HCT116 (cell line): ENCODE results near the gene HGF. TPM values are rescaled to one million over a fixed set of nuclear protein-coding genes. Genes with fewer than 3 reads are reported as not detected.

Experiments used
- ATAC-seq: fragments of 200-7000 bp; cut with Tn5 transposase; 2 replicates; pipeline ENCODE4 v1.9.1; 2020; ENCODE audit warnings: mild to moderate bottlenecking, moderate library complexity
- BruUV-seq: library from RNA; stranded (reverse); fragments of 400-500 nt; replicated peaks from 2 replicates; lab custom pipeline; 2021; lab: Mats Ljungman, UMichigan
- CTCF ChIA-PET: fragments of 300-600 bp; sonication (Branson Sonifier 250); formaldehyde crosslinking; loops from one replicate; lab custom pipeline; 2021; ENCODE audit warnings: antibody characterized with exemption; lab: Charles Lee
- POLR2A ChIA-PET: fragments of 300-600, 350-600 bp; sonication (Branson Sonifier 250); formaldehyde crosslinking; loops from one replicate; lab custom pipeline; 2021; ENCODE audit warnings: antibody characterized with exemption; lab: Charles Lee
- RAD21 ChIA-PET, 2 experiments: fragments of 300-600 bp; sonication (Branson Sonifier 250); formaldehyde crosslinking; loops; one replicate each; lab custom pipeline; 2023; ENCODE audit warnings: low total read pairs in 2 of 2; ENCODE audit not compliant: uncharacterized antibody in 2 of 2, unreplicated experiment in 2 of 2, low non-redundant PET in 1 of 2; lab: Charles Lee
- DNase-seq: peaks from one replicate; pipeline ENCODE4 v3.0.0-alpha.2; 2010; ENCODE audit warnings: low read depth, low spot score
- H2AFZ ChIP-seq: fragments of 200-600 bp; shearing (Covaris generic), sonication (generic); 2 replicates; pipeline ENCODE4 v1.6.1; 2017; ENCODE audit warnings: low read depth, mixed run types, mixed read lengths, antibody characterized with exemption, low read length; ENCODE audit not compliant: poor library complexity, severe bottlenecking
- H3K27ac ChIP-seq: 2 replicates; pipeline ENCODE4 v1.5.1; 2012; ENCODE audit warnings: low read depth, low read length
- H3K27me3 ChIP-seq: fragments of 200-600 bp; sonication (generic); 2 replicates; pipeline ENCODE4 v1.6.1; 2016; ENCODE audit warnings: mixed run types, low read length, mixed read lengths; ENCODE audit not compliant: insufficient read depth
- H3K36me3 ChIP-seq, 2 experiments: fragments of 200-500 bp in 1 of 2; fragments of 200-600 bp in 1 of 2; sonication (Bioruptor generic) in 1 of 2; sonication (generic) in 1 of 2; 2 replicates each; pipeline versions ENCODE4 v1.5.1 to v1.6.1; 2014 to 2016; ENCODE audit warnings: low read length in 2 of 2, inconsistent platforms in 1 of 2, mixed read lengths in 1 of 2, mixed run types in 1 of 2; ENCODE audit not compliant: insufficient read depth in 2 of 2, control insufficient read depth in 1 of 2
- H3K4me1 ChIP-seq, 2 experiments: fragments of 200-600 bp in 1 of 2; sonication (generic) in 1 of 2; 2 replicates each; pipeline versions ENCODE4 v1.5.1 to v1.6.1; 2012 to 2017; ENCODE audit warnings: low read length in 2 of 2, inconsistent platforms in 1 of 2, mild to moderate bottlenecking in 1 of 2, mixed read lengths in 1 of 2, mixed run types in 1 of 2, moderate library complexity in 1 of 2; ENCODE audit not compliant: insufficient read depth in 2 of 2, control insufficient read depth in 1 of 2
- H3K4me2 ChIP-seq: fragments of 200-600 bp; sonication (generic); 2 replicates; pipeline ENCODE4 v1.6.1; 2017; ENCODE audit warnings: mixed run types, low read length, mixed read lengths
- H3K4me3 ChIP-seq, 2 experiments: fragments of 200-600 bp in 1 of 2; sonication (generic) in 1 of 2; replicated peaks in 1 of 2; 2 replicates each; pipeline ENCODE4 v1.5.1; 2011 to 2016; ENCODE audit warnings: low read length in 2 of 2, control low read depth in 1 of 2, low read depth in 1 of 2, mild to moderate bottlenecking in 1 of 2, mixed read lengths in 1 of 2, mixed run types in 1 of 2
- H3K79me2 ChIP-seq: fragments of 200-600 bp; sonication (generic); 2 replicates; pipeline ENCODE4 v1.6.1; 2017; ENCODE audit warnings: mild to moderate bottlenecking, mixed run types, low read length, moderate library complexity, mixed read lengths; ENCODE audit not compliant: insufficient read depth
- H3K9ac ChIP-seq: fragments of 200-600 bp; sonication (generic); 2 replicates; pipeline ENCODE4 v1.6.1; 2016; ENCODE audit warnings: low read length, mixed read lengths
- H3K9me2 ChIP-seq: fragments of 200-600 bp; sonication (generic), shearing (Covaris generic); 2 replicates; pipeline ENCODE4 v1.6.1; 2017; ENCODE audit warnings: mixed run types, mild to moderate bottlenecking, moderate library complexity; ENCODE audit not compliant: insufficient read depth
- H3K9me3 ChIP-seq, 2 experiments: fragments of 200-500 bp in 1 of 2; fragments of 200-600 bp in 1 of 2; sonication (Bioruptor generic) in 1 of 2; sonication (generic) in 1 of 2; 2 replicates each; pipeline ENCODE4 v1.6.1; 2014 to 2017; ENCODE audit warnings: low read length in 2 of 2, mixed read lengths in 2 of 2, inconsistent platforms in 1 of 2, low read depth in 1 of 2, mild to moderate bottlenecking in 1 of 2, mixed run types in 1 of 2, moderate library complexity in 1 of 2; ENCODE audit not compliant: control insufficient read depth in 1 of 2, insufficient read depth in 1 of 2
- H4K20me1 ChIP-seq: fragments of 200-600 bp; sonication (generic), shearing (Covaris generic); 2 replicates; pipeline ENCODE4 v1.6.1; 2017; ENCODE audit warnings: mixed run types, mild to moderate bottlenecking, moderate library complexity; ENCODE audit not compliant: insufficient read depth
- EGR1 ChIP-seq: IDR thresholded peaks from 2 replicates; pipeline ENCODE4 v1.6.1; 2012; ENCODE audit warnings: low read depth
- ELF1 ChIP-seq: IDR thresholded peaks from 2 replicates; pipeline ENCODE4 v1.6.1; 2012; ENCODE audit warnings: low read depth, borderline replicate concordance
- EZH2 ChIP-seq: fragments of 200-600 bp; sonication (generic); IDR thresholded peaks from 2 replicates; pipeline ENCODE4 v1.6.1; 2017; ENCODE audit warnings: antibody characterized with exemption, mixed run types
- EZH2phosphoT487 ChIP-seq: fragments of 200-600 bp; IDR thresholded peaks from 2 replicates; pipeline ENCODE4 v1.6.1; 2018; ENCODE audit warnings: antibody characterized with exemption, borderline replicate concordance
- FOSL1 ChIP-seq: IDR thresholded peaks from 2 replicates; pipeline ENCODE4 v1.6.1; 2012; ENCODE audit warnings: low read depth
- POLR2A ChIP-seq: IDR thresholded peaks from 2 replicates; pipeline ENCODE4 v1.7.0; 2011; ENCODE audit warnings: borderline replicate concordance; ENCODE audit not compliant: insufficient read depth, insufficient read length; ENCODE audit errors: extremely low read depth
- POLR2AphosphoS5 ChIP-seq: IDR thresholded peaks from 2 replicates; pipeline ENCODE4 v1.6.1; 2011; ENCODE audit warnings: mild to moderate bottlenecking, low read depth, low read length, moderate library complexity
- RAD21 ChIP-seq: IDR thresholded peaks from 2 replicates; pipeline ENCODE4 v1.6.1; 2012; ENCODE audit warnings: low read depth, mild to moderate bottlenecking
- SIN3A ChIP-seq: IDR thresholded peaks from 2 replicates; pipeline ENCODE4 v1.6.1; 2012; ENCODE audit warnings: low read depth
- SRF ChIP-seq: IDR thresholded peaks from 2 replicates; pipeline ENCODE4 v1.6.1; 2012; ENCODE audit warnings: low read depth
- YY1 ChIP-seq: IDR thresholded peaks from 2 replicates; pipeline ENCODE4 v1.6.1; 2011; ENCODE audit warnings: low read length, low read depth, moderate library complexity, mild to moderate bottlenecking; ENCODE audit not compliant: insufficient replicate concordance; ENCODE audit errors: extremely low read depth
- ZFX ChIP-seq: fragments of 450-650 bp; IDR thresholded peaks from 2 replicates; pipeline ENCODE4 v1.6.1; 2017
- ZNF274 ChIP-seq: fragments of 200-500 bp; sonication (Bioruptor generic); IDR thresholded peaks from 2 replicates; pipeline ENCODE4 v1.6.1; 2014; ENCODE audit warnings: mild to moderate bottlenecking, low read depth, low read length, inconsistent platforms
- intact Hi-C: fragments of 100-400 bp; cut with micrococcal nuclease; formaldehyde crosslinking; loops from 2 replicates; pipeline ENCODE4 v1.10.0; 2022
- total RNA-seq: library from RNA; stranded (reverse); gene quantifications from one replicate; pipeline ENCODE4 v1.2.1, GENCODE V29; 2021; ENCODE audit not compliant: unreplicated experiment
- TF ChIP-seq, protein P1 (sequence below), 3 experiments: fragments of 200-600 bp in 1 of 3; sonication (generic) in 1 of 3; IDR thresholded peaks in 2 of 3; conservative IDR thresholded peaks in 1 of 3; 2 replicates each; pipeline ENCODE4 v1.5.1; 2012 to 2017; ENCODE audit warnings: low read depth in 2 of 3, low read length in 2 of 3, antibody characterized with exemption in 1 of 3, borderline replicate concordance in 1 of 3, control low read depth in 1 of 3, mild to moderate bottlenecking in 1 of 3, mixed read lengths in 1 of 3, mixed run types in 1 of 3, moderate library complexity in 1 of 3; ENCODE audit not compliant: insufficient read depth in 1 of 3
- TF ChIP-seq, protein P2 (sequence below): IDR thresholded peaks from 2 replicates; pipeline ENCODE4 v1.6.1; 2012
- TF ChIP-seq, protein P3 (sequence below): IDR thresholded peaks from 2 replicates; pipeline ENCODE4 v1.6.1; 2011; ENCODE audit warnings: mild to moderate bottlenecking, low read length, moderate library complexity; ENCODE audit not compliant: insufficient replicate concordance; ENCODE audit errors: extremely low read depth

HGF gene
- total RNA-seq, 1 experiment from 2014 or later, result 0.15 TPM

DNA sequence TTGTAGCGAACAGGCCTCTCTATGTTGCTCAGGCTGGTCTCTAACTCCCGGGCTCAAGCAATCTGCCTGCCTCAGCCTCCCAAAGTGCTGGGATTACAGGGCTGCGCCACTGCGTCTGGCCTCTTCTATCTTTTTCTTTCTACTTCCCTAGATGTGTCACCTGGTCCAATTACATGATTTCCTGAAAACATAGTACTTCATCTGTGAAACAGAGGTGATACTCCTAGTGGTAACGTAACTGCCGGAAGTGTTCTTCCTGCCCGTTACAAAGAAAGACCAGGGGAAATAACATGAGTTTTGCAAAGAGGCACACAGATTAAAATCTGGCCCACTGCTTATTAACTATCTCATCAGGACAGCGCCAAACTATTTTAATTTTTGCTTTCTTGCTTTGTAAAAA, 18.4 kb upstream of the HGF start:
- ChIA-PET CTCF (no interaction called here), POLR2A (no interaction called here)
- intact Hi-C loops, result no loop called here

DNA sequence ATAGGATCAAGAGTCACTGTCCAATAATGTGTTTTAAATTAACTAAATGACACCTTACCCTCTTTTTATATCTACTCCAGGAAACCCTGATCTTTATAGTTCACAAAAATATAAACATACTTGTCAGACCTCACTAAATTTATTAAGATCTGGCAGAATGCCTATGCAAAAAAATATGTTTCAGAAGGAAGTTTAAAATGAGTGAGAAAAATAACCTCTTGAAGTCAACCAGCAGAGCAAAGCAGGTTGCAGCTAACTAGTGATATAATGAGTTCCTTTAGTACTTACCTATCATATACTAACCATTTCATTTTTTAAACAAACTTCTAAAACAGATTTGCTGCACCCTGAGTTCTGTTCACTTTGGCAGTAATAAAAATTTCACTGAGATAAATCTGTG, 14.0 kb upstream of the HGF start:
- Histone ChIP-seq H3K4me3 (no peak overlapping the region), H3K4me1 (no peaks in the 10 kb centered on the region), H3K27me3 (no peaks in the 10 kb centered on the region), H3K79me2 (no peaks in the 10 kb centered on the region), H3K9ac (no peak overlapping the region), H3K36me3 (no peaks in the 10 kb centered on the region), H3K4me2 (no peak overlapping the region), H2AFZ (no peak overlapping the region), H3K9me3 (no peaks in the 10 kb centered on the region), H3K9me2 (no peaks in the 10 kb centered on the region), H4K20me1 (no peaks in the 10 kb centered on the region), H3K27ac (no peak overlapping the region)
- POLR2A ChIA-PET, result no interaction called here
- DNase-seq, result no peak
- CTCF ChIA-PET, result no interaction called here
- BruUV-seq, result no TSS peak
- intact Hi-C loops, result no loop called here
- no peak for ATAC-seq
- RAD21 ChIA-PET, result no interaction called here
- TF ChIP-seq, protein P1, sequence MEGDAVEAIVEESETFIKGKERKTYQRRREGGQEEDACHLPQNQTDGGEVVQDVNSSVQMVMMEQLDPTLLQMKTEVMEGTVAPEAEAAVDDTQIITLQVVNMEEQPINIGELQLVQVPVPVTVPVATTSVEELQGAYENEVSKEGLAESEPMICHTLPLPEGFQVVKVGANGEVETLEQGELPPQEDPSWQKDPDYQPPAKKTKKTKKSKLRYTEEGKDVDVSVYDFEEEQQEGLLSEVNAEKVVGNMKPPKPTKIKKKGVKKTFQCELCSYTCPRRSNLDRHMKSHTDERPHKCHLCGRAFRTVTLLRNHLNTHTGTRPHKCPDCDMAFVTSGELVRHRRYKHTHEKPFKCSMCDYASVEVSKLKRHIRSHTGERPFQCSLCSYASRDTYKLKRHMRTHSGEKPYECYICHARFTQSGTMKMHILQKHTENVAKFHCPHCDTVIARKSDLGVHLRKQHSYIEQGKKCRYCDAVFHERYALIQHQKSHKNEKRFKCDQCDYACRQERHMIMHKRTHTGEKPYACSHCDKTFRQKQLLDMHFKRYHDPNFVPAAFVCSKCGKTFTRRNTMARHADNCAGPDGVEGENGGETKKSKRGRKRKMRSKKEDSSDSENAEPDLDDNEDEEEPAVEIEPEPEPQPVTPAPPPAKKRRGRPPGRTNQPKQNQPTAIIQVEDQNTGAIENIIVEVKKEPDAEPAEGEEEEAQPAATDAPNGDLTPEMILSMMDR (IDR thresholded peaks at IDR 0.05 in 2 of 3, conservative IDR thresholded peaks at IDR 0.05 in 1 of 3; ENCODE audit: borderline replicate concordance in 1 of 3, insufficient read depth in 1 of 3, low read depth in 2 of 3, low read length in 2 of 3), result no peak
- TF ChIP-seq ELF1 (no peak), RAD21 (no peak), POLR2A (no peak), SIN3A (no peak), ZFX (no peak), EZH2phosphoT487 (no peak), EZH2 (no peak), FOSL1 (no peak), POLR2AphosphoS5 (no peak)
- TF ChIP-seq, protein P2, sequence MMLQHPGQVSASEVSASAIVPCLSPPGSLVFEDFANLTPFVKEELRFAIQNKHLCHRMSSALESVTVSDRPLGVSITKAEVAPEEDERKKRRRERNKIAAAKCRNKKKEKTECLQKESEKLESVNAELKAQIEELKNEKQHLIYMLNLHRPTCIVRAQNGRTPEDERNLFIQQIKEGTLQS, result no peak

More for the DNA sequence above, 18.4 kb upstream of the HGF start:
- H3K4me2 ChIP-seq, result no peak overlapping the region
- TF ChIP-seq SRF (no peak), ZFX (no peak), YY1 (no peak), POLR2AphosphoS5 (no peak), ZNF274 (no peak), EGR1 (no peak), EZH2 (no peak)
- TF ChIP-seq, protein P3, sequence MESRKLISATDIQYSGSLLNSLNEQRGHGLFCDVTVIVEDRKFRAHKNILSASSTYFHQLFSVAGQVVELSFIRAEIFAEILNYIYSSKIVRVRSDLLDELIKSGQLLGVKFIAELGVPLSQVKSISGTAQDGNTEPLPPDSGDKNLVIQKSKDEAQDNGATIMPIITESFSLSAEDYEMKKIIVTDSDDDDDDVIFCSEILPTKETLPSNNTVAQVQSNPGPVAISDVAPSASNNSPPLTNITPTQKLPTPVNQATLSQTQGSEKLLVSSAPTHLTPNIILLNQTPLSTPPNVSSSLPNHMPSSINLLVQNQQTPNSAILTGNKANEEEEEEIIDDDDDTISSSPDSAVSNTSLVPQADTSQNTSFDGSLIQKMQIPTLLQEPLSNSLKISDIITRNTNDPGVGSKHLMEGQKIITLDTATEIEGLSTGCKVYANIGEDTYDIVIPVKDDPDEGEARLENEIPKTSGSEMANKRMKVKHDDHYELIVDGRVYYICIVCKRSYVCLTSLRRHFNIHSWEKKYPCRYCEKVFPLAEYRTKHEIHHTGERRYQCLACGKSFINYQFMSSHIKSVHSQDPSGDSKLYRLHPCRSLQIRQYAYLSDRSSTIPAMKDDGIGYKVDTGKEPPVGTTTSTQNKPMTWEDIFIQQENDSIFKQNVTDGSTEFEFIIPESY, result no peak
- TF ChIP-seq, all 23 proteins: peak for 0
- Histone ChIP-seq H3K4me3 (no peak overlapping the region), H3K79me2 (no peaks in the 10 kb centered on the region), H3K9me2 (no peaks in the 10 kb centered on the region), H3K4me1 (no peaks in the 10 kb centered on the region), H2AFZ (no peak overlapping the region), H4K20me1 (no peaks in the 10 kb centered on the region), H3K27me3 (no peaks in the 10 kb centered on the region), H3K9me3 (no peaks in the 10 kb centered on the region), H3K9ac (no peak overlapping the region), H3K27ac (no peak overlapping the region), H3K36me3 (no peaks in the 10 kb centered on the region)
- no peak for DNase-seq
- no TSS peak for BruUV-seq
- RAD21 ChIA-PET, result no interaction called here
- no peak for ATAC-seq
